IMR-90 (cell line): ENCODE measurements around the gene MRPL19. TPM values are rescaled to one million over a fixed set of nuclear protein-coding genes. Genes with fewer than 3 reads are reported as not detected.

Experiments used
- microRNA-seq, 2 experiments: library from miRNA; stranded (forward) in 1 of 2; unstranded in 1 of 2; fragments of 10-50 nt in 1 of 2; fragments of <30 nt in 1 of 2; gene quantifications in 1 of 2; microRNA quantifications in 1 of 2; one replicate each; pipeline versions ENCODE3 to v1.1.0; 2013 to 2020; ENCODE audit not compliant: insufficient read depth in 1 of 2, insufficient read length in 1 of 2, unreplicated experiment in 1 of 2
- polyA plus RNA-seq, 3 experiments: library from polyadenylated mRNA; depleted of rRNA; stranded (reverse); fragments of >200 nt; gene quantifications; 2 replicates each; pipeline ENCODE4 v1.2.3, GENCODE V29; 2012; ENCODE audit warnings: low replicate concordance in 1 of 3
- small RNA-seq, 5 experiments: library from RNA; depleted of rRNA; stranded (forward); fragments of <200 nt; gene quantifications; one replicate each; pipeline ENCODE3, GENCODE V24; 2012
- total RNA-seq: library from RNA; depleted of rRNA; stranded (reverse); fragments of >200 nt; gene quantifications from 2 replicates; pipeline ENCODE4 v1.2.3, GENCODE V29; 2012; rRNA removed

Gene MRPL19
- total and polyA plus RNA-seq, 2 of the 4 experiments (the other 2 are of a cell fraction): 24.8 to 28.5 TPM

Small RNA genes within 50 kb of the gene (microRNA-seq; reads per million reads assigned to microRNA genes)
- gene RF00012 (ENCODE audit: insufficient read depth, insufficient read length): not detected

Small RNA genes within 50 kb of the gene (small RNA-seq; reads per million reads assigned to genes)
- gene RF00012: 0 to 0.04 (median 0) reads per million in 5 experiments

Other genes starting within 250 kb of the MRPL19 start
- 89.2 and 93.7 TPM in 2 replicates for gene EVA1A, start 85.8 kb upstream of the MRPL19 start, total RNA-seq
- 54.5 and 61.6 TPM in 2 replicates for gene EVA1A, start 85.8 kb upstream of the MRPL19 start, polyA plus RNA-seq (2012; rRNA removed)
- 10.0 and 13.9 TPM in 2 replicates for gene GCFC2, start 64.1 kb downstream of the MRPL19 start, total RNA-seq
- gene GCFC2, start 64.1 kb downstream of the MRPL19 start, polyA plus RNA-seq (2012; rRNA removed): 6.4 and 6.7 TPM in 2 replicates